ENCODE measurements around the gene KLK6.

DNA sequence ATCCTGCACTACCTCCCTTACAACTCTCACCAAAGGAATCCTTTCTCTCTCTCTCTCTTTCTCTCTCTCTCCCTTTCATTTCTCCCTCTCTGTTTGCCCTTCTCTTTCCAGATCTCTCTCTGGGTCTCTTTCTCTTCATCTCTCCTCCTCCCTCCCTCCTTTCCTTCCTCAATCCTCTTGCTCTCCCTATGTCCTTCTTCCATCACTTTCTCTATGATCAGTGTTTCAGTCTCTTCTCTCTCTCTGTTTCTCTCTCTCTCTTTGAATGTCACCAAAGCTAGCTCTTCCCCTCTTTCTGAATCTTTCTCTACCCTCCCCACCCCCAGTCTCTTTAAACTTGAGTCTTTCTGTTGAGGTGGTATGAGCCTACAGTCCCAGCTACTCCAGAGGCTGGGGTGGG lies 38.4 kb downstream of the KLK6 start:
- TF ChIP-seq POLR2A (IDR thresholded peaks at IDR 0.05; ENCODE audit: low read length) (no peak), GATA1 (IDR thresholded peaks at IDR 0.05; ENCODE audit: low read depth, low read length) (no peak)
